ENCODE measurements around the gene DRD5.
"Not testable (repeated sequence)": the region's sequence is repeated elsewhere in the genome, so short reads cannot be mapped to it uniquely, and the experiment has no call there.

DRD5 gene

DNA sequence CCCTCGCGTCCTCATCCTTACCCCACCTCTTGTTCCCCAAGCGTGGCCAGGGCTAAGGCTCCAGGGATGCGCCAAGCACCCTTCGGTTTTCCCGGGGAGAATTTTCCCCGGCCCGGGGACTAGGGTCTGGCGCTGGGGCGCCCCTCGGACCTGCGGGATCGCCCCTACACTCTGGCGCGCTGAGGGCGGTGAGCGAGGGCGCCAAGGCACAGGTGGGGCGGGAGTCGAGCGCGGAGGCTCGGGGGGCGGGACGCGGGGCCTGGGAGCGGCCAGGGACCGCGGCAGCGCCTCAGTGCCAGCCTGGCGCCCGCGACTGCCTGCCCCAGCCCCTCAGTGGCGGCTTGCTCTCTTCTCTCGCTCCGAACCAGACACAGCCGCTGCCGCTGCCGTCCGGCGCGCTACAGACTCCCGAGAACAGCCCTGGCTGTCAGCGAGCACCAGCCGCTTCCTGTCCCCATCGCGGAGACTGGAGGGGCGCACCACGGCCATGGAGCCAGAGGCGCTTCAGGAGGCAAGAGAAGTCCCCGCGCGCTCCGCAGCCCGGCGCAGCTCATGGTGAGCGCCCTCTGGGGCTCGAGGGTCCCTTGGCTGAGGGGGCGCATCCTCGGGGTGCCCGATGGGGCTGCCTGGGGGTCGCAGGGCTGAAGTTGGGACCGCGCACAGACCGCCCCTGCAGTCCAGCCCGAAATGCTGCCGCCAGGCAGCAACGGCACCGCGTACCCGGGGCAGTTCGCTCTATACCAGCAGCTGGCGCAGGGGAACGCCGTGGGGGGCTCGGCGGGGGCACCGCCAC lies at the start of gene DRD5:
TSS of gene DRD5 (plus strand) at position 292 of the 793 bp plus-strand sequence. CDS start at position 688, 396 bp downstream.
- no peak for DNase-seq

DNA sequence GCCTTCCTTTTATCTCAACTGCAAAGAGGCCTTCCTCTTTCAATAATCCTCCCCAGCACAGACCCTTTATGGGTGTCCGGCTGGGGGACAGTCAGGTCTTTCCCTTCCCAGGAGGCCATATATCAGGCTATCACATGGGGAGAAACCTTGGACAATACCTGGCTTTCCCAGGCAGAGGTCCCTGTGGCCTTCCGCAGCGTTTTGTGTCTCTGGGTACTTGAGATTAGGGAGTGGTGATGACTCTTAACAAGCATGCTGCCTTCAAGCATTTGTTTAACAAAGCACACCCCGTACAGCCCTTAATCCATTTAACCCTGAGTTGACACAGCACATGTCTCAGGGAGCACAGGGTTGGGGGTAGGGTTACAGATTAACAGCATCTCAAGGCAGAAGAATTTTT lies 49.2 kb upstream of the DRD5 start:
- DNase-seq, result not testable (repeated sequence)

GRCh38 chr4:9735515-9735914 lies 45.9 kb upstream of the DRD5 start:
- DNase-seq, result no peak

- DNase-seq, result not testable (repeated sequence)
Observed at GRCh38 chr4:9737280-9737679, 44.2 kb upstream of the DRD5 start.

- not testable (repeated sequence) for DNase-seq
Observed at GRCh38 chr4:9743789-9744188, 37.6 kb upstream of the DRD5 start.

GRCh38 chr4:9745782-9746181 lies 35.7 kb upstream of the DRD5 start:
- no peak for DNase-seq

DNA sequence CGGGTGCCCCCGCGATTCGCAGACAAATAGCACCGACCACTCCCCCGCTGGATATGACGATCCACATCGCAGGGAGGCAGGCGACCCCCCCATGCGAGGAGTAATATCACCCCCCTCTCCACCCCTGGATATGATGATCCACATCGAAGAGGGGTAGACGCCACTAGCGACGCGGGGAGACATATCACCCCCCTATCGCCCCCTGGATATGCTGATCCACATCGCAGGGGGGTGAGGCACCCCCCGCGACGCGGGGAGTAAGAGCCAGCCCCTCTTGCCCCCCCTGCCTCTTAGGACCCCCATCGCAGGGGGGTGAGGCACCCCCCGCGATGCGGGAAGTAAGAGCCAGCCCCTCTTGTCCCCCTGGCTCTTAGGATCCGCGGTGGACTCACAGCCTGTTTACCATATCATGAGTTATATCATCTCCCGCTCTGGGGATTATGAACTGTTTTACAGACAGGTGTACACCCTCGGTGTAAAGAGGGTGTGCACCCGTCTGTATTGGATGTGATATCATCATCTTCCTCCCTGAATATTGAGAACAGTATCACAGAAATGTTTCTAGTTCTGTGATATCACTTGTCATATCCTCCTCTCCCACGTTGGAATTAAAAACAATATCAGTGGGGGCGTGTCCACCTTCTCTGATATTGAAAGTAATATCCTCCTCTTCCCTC lies 22.7 kb upstream of the DRD5 start:
- no peak for DNase-seq

- DNase-seq, result no peak
Observed at GRCh38 chr4:9762823-9763475, 18.5 kb upstream of the DRD5 start.

GRCh38 chr4:9764155-9764696 lies 17.2 kb upstream of the DRD5 start:
- DNase-seq, result no peak

GRCh38 chr4:9765091-9765490 lies 16.3 kb upstream of the DRD5 start:
- no peak for DNase-seq

DNA sequence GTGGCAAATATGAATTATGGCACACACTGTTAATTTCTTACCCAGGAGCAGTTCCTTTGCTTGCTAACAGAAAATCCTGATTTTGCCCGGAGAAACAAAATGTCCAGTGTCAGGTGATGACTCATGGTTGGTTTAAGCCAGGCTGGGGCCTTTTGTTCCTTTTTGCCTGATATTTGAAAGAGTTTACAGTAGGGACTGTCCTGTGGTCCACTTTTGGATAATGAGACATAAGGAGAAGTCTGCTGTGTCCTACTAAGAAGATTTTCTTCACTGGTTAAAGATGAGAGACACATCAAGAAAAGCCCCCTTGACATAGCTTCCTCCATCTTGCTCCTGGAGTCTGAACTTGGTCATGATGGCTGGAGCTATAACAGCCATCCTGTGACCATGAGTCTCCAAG lies 12.1 kb upstream of the DRD5 start:
- no peak for DNase-seq

DNA sequence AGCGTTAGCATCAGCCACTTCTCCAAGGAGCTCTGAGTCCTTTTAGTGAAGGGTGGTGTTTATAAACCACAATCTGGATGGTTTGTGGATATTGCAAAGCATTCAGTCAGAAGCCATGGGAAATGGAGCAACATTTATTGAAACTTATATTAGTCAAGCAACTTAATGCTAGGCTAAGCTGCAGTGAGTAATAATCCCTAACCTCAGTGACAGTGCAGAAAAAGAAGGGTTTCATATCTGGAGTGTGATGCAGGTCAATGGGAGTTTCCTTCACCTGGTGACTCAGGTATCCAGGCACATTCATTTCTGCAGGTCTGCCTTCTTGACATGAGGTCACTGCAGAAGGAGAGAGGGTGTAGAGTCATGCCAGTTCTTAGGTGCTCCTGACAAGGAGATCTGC lies 10.4 kb upstream of the DRD5 start:
- DNase-seq, result no peak

DNA sequence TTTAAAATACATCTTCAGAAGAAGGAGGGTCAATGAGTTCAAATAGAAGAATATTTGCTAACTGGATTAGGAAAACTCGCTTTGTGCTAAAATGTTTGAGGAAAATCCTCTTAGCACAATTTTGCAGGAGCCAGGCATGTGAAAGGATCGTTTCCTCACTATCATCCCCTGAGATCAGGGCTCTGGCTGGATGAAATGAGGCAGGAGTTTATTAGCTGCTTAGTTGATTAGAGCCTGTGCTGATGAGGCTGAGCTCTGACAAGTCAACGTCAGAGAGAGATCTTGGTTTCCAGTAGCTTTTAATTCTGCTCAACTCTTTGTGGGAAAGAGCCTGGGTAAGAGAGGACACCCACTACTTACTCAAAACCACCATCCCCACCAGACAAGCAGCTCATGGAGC lies 8.0 kb upstream of the DRD5 start:
- DNase-seq, result no peak

DNA sequence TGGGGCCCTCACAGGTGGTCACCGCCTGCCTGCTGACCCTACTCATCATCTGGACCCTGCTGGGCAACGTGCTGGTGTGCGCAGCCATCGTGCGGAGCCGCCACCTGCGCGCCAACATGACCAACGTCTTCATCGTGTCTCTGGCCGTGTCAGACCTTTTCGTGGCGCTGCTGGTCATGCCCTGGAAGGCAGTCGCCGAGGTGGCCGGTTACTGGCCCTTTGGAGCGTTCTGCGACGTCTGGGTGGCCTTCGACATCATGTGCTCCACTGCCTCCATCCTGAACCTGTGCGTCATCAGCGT lies 652 bp downstream of the DRD5 start:
- no peak for DNase-seq

DNA sequence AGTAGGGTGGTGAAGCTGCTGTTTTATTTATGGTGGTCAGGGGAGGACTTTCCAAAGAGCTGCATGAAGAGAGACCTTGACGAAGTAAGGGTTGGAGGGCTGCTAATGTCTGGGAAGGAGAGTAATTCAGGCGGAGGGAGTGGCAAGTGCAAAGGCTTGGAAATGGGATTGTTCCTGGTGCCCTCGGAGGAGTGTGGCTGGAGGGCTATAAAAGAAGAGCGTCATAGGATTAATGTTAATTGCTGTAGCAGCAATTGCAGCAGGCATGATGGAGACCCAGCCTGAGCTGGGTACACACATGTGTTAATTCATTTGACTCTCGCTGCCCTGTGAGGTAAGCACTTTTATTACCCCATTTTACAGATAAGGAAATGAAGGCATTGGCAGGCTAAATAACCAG lies 4.5 kb downstream of the DRD5 start:
- not testable (repeated sequence) for DNase-seq

DNA sequence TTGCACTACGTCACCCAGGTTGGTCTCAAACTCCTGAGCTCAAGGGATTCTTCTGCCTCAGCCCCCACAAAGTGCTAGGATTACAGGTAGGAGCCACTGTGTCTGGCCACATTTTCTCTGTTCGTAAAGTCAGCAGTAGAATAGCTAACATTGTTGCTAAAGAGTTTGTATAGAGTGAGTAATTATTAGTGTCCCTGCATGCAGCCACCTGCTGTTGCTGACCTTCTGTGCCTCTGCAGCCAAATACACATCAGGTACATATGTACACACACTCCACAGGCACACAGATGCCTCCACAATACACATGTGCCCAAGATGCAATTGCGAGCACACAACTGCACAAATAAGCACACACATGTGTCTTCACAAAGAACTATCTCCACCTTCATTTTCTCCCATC lies 10.9 kb downstream of the DRD5 start:
- DNase-seq, result no peak

DNA sequence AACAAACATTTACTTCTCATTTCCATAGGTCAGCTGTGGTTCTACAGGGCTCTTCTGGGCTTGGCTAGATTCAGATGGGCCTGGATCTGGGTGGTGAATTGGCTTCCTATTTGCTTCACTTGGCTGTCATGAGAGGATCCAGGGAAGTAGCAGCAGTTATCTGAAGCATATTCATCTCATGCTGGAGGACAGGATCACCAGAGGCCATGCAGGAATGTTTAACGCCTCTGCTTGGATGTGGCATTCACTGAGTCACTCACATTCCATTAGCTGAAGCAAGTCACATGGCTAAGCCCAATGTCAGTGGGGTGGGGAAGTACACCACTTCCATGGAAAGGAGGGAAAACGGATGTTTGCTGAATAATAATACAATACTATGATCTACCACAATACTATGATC lies 15.2 kb downstream of the DRD5 start:
- not testable (repeated sequence) for DNase-seq

GRCh38 chr4:9800848-9801247 lies 19.4 kb downstream of the DRD5 start:
- DNase-seq, result no peak

GRCh38 chr4:9804918-9805317 lies 23.5 kb downstream of the DRD5 start:
- DNase-seq, result no peak

- no peak for DNase-seq
Observed at GRCh38 chr4:9808077-9808476, 26.6 kb downstream of the DRD5 start.

DNA sequence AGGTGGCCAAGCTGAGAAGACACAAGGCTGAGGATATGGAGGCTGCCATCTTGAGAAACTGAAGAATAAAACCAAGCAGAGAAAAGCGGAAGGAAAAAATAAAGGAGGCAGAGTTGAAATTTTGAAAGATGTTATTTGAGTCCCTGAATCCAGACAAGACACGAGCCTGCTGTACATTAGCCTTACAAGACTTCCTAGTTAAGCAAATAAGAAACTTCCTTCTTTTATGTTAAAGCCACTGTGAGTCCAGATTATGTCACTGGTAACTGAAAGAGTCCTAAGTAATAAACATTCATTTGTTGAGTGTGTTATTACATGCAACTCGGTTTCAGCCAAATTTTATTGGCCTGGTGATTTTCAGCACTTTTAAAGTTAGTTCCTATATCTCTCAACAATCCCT lies 30.4 kb downstream of the DRD5 start:
- DNase-seq, result no peak

DNA sequence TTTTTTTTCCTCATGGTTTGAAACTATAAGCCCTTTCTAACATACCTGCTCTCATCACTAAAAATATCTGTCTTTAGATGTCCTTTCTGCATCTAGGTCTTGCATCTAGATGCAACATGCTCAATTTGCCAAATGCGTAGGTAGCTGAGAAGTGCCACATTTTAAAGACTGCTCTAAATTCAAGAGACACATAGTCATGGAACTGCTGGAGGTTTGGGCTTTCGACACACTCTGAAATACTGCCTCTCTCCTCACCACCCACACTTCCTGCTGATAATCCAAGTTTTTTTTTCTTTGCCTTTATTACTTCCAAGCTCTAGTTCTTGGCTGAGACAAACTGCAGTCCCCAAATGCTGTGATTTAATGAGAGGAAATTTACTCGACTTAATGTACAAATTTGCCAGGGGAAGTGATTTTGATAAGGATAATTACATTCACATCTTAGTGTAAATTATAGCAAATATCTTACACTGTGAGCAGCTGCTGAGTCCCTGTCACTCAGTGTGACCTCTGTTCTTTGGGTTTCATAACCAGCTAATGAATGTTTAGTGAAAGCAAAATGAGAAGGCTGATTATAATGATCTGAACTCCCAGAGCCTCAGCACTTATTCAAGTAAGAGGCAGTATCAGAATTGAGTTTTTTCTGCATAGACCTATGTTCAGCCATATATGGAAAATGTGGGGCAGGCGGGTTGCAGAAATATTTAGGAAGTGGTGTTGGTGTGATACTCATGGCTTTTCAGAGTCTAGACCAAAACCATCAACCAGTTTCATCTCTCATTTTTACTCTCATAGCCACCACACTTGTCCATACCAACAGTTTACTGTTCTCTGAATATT lies 31.3 kb downstream of the DRD5 start:
- no peak for DNase-seq

DNA sequence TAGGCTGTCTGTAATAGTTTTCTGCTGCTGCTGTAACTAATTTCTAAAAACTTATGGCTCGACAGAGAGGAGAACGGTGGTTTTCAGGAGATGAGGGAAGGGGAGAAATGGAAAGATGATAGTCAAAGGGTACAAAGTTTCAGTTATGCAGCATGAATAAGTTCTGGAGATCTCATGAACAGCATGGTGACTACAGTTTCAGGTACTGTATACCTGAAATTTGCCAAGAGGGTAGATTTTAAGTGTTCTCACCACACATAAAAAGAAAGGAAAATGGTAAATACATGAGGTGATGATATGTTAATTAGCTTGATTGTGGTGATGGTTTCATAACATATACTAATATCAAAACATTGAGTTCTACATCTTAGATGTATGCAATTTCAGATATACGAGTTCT lies 34.9 kb downstream of the DRD5 start:
- no peak for DNase-seq

Data from activated naive CD4-positive, alpha-beta T cell treated with anti-CD3 and anti-CD28 coated beads, Interleukin-2, amount 50 U/mL, for 16 hours (primary cell).